ENCODE measurements around the gene TMEM132C.
"Not testable (repeated sequence)": the region's sequence is repeated elsewhere in the genome, so short reads cannot be mapped to it uniquely, and the experiment has no call there.

Gene TMEM132C

GRCh38 chr12:128551266-128551665, 284.3 kb downstream of the TMEM132C start:
- DNase-seq (ENCODE audit: low read depth in 1 of 2, low spot score in 1 of 2) = no peak

GRCh38 chr12:128554546-128555304, 287.8 kb downstream of the TMEM132C start:
- DNase-seq (ENCODE audit: low read depth in 1 of 2, low spot score in 1 of 2) = no peak

DNA sequence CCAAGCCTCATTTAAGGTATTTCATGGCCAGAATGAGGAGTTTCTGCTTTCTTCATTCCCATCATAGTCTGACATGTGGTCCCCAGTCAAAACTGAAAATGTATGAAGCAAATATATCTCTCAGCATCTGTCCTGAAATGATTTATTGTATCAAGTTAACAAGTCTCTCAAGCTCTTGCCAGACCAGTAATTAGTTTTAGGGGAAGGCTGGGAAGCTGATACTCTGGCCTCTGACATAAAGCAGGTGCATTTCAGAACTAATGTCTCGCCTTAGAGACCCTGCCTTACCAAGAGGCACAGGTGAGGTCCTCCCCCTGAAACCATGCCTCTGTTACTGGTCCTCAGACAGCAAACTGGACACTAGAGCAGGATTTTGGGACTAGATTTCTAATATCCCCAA, 290.3 kb downstream of the TMEM132C start:
- no peak for DNase-seq (ENCODE audit: low read depth in 1 of 2, low spot score in 1 of 2)

- no peak for DNase-seq (ENCODE audit: low read depth in 1 of 2, low spot score in 1 of 2)
Observed at GRCh38 chr12:128564956-128565355, 298.0 kb downstream of the TMEM132C start.

- DNase-seq (ENCODE audit: low read depth in 1 of 2, low spot score in 1 of 2) = no peak
Observed at GRCh38 chr12:128567730-128568129, 300.8 kb downstream of the TMEM132C start.

DNA sequence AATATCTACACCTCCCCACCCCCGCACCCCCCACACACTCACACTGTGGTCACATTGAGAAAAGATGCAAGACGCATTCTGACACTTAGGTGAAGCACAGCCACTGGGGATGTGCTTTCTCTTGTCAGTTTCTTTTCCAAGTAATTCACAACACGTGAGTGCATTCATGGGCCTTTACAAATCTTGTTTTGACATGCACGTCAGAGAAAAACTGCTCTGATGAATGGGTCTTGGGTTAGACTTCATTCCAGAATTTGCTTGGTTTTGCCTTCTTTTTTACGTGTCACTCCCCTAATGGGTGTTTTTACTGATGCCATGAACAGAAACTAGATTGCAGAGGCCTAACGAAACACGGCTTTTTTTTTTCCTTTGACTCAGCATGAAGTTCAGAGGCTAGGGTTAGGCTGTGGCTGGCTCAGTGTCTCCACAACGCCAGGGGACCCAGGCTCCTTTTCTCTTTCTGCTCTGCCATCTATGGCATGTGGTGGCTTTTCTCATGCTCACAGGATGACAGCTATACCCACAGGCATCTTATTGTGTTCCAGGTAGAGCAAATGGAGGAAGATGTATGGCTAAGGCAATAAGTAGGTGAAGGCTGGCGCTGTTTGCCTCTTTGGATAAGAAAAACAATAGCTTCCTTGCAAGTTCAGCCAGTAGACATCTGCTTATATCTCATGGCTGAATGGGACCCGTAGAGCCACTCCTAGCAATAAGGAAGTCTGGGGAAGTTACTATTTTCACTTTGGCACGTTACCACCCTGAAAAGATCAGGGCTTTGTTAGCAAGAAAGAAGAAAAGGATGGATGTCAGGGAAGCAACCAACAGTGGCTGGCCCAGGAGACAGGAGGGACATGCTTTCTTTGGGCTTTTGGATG, 303.5 kb downstream of the TMEM132C start:
- DNase-seq (ENCODE audit: low read depth in 1 of 2, low spot score in 1 of 2) = no peak

GRCh38 chr12:128571906-128572810, 305.2 kb downstream of the TMEM132C start:
- no peak for DNase-seq (ENCODE audit: low read depth in 1 of 2, low spot score in 1 of 2)

- no peak for DNase-seq (ENCODE audit: low read depth in 1 of 2, low spot score in 1 of 2)
Observed at GRCh38 chr12:128573907-128574306, 306.9 kb downstream of the TMEM132C start.

- no peak for DNase-seq (ENCODE audit: low read depth in 1 of 2, low spot score in 1 of 2)
Observed at GRCh38 chr12:128578045-128578444, 311.1 kb downstream of the TMEM132C start.

- DNase-seq (ENCODE audit: low read depth in 1 of 2, low spot score in 1 of 2) = no peak
Observed at GRCh38 chr12:128581321-128581761, 314.4 kb downstream of the TMEM132C start.

DNA sequence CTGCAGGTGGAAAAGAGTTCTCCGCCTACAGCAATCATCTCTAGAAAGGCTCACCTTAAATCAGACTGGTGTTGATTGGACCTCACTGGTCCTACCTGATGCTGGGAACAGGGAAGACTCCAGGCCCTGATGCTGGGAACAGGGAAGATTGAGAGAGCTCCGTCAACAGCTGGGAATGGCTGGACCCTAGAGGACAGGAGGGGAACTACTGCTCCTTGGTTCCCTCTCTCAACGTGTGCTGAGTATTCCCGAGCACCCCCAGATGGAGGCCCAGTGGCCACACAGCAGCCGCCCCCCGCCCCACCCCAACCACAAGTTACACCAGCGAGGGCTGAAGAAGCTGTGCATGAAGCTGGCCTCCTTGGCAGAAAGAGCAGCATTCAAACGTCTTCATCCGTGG, 316.5 kb downstream of the TMEM132C start:
- DNase-seq (ENCODE audit: low read depth in 1 of 2, low spot score in 1 of 2) = no peak

GRCh38 chr12:128586451-128587029, 319.6 kb downstream of the TMEM132C start:
- no peak for DNase-seq (ENCODE audit: low read depth in 1 of 2, low spot score in 1 of 2)

- DNase-seq (ENCODE audit: low read depth in 1 of 2, low spot score in 1 of 2) = no peak
Observed at GRCh38 chr12:128587918-128588317, 320.9 kb downstream of the TMEM132C start.

- no peak for DNase-seq (ENCODE audit: low read depth in 1 of 2, low spot score in 1 of 2)
Observed at GRCh38 chr12:128592220-128592744, 325.3 kb downstream of the TMEM132C start.

- DNase-seq (ENCODE audit: low read depth in 1 of 2, low spot score in 1 of 2) = no peak
Observed at GRCh38 chr12:128594521-128594920, 327.6 kb downstream of the TMEM132C start.

DNA sequence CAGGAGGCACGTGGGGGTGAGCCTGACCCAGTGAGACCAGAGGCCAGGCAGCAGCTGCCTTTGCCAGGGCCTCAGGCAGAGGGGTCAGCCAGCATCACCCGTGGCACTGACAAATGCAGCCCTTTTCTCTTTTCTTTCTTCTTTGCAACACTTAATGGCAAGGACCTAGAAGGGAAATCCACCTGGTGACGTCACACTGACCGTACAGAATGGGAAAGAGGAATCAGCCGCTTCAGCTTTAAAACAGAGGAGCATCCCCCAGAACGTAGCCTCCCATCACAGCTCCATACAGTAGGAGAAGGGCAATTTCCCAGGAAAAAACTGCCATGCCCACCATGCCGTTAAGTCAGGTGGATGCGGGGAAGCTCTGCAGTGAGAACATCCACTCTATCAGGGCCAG, 328.6 kb downstream of the TMEM132C start:
- DNase-seq (ENCODE audit: low read depth in 1 of 2, low spot score in 1 of 2) = no peak

- DNase-seq (ENCODE audit: low read depth in 1 of 2, low spot score in 1 of 2) = no peak
Observed at GRCh38 chr12:128600886-128601285, 333.9 kb downstream of the TMEM132C start.

GRCh38 chr12:128603573-128604115, 336.7 kb downstream of the TMEM132C start:
- no peak for DNase-seq (ENCODE audit: low read depth in 1 of 2, low spot score in 1 of 2)

- DNase-seq (ENCODE audit: low read depth in 1 of 2, low spot score in 1 of 2) = not testable (repeated sequence)
Observed at GRCh38 chr12:128604219-128604618, 337.2 kb downstream of the TMEM132C start.

GRCh38 chr12:128606051-128606450, 339.1 kb downstream of the TMEM132C start:
- DNase-seq (ENCODE audit: low read depth in 1 of 2, low spot score in 1 of 2) = no peak

All from activated T-helper 1 cell treated with anti-CD3 and anti-CD28 coated beads, Interleukin-2, amount 50 U/mL, for 16 hours (primary cell).